Skin of body (tissue), 2 donors: ENCODE results near the gene SEPSECS. TPM values are rescaled to one million over a fixed set of nuclear protein-coding genes. Genes with fewer than 3 reads are reported as not detected.

Source experiments
- DNase-seq: peaks from one replicate; lab custom pipeline; 2025; lab: John Stamatoyannopoulos, UW
- total RNA-seq: library from RNA; depleted of rRNA; stranded (reverse); fragments of >200 nt; gene quantifications from one replicate; pipeline ENCODE4 v1.2.3, GENCODE V29; 2014

SEPSECS gene
- total RNA-seq, 1 donor from 2014 or later = 12.1 TPM

DNA sequence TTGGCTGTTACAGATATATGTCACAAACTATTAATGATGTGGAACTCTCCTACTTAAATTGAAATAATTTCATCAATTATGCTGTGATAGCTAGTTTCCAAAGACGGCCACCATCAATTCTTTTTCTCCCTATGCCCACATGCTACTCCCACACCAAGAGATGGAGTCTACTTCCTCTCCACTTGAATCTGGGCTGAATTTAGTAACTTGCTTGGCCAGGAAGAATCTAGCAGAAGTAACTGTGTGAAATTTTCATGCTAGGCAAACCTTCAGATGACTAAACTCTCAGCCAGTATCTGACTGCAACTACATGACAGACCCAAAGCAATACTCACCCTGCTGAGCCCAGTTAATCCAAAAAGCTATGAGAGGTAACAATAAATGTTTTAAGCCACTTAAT is 3.2 kb downstream of the SEPSECS start:
- DNase-seq = no peak

DNA sequence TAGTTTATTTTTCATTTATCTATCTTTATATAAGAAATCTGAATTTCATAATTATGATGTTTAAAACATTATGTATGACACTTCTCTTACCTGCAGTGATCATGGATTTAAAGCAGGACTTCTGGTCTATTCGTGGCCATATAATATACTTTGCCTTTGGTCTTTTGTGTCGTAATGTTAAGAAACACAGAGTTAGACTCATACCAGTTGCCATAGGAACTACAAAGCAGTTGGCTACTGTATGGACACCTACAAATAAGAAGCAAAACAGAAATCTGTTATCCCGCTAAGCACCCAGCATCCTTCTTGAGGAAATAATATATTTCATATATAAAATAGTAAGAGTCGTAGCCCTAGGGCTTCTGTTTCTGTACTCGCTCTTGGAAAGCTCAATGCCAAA is 4.3 kb downstream of the SEPSECS start:
- no peak for DNase-seq

DNA sequence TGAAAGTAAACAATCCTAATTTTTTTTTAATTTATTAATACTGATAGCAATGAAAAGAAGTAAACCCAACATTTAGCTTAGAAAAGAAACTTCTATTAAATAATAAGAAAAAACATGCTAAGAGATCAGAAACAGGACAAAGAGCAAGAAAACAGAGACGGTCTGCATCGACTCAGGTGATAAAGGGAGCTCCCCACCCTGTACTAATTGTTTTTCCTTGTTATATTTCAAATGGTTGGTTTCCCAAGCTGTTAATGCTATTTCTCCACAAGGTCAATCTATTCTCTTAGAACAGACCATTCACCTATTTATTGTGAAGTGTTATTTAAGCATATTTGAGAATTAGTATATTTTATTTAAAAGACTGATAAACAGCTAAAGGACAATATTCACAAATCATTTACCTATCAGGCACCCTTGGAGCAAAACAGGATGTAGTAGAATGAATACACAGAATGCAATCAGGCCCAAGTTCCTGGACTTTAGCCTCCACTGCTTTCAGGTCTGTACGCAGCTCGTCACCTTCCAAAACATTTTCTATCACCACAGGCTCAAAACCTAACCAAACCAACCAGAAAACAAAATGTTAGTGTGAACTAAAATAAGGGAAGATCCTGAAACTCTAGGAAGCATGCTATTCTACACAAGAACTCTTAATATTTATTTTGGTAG is 5.5 kb downstream of the SEPSECS start:
- DNase-seq = no peak

DNA sequence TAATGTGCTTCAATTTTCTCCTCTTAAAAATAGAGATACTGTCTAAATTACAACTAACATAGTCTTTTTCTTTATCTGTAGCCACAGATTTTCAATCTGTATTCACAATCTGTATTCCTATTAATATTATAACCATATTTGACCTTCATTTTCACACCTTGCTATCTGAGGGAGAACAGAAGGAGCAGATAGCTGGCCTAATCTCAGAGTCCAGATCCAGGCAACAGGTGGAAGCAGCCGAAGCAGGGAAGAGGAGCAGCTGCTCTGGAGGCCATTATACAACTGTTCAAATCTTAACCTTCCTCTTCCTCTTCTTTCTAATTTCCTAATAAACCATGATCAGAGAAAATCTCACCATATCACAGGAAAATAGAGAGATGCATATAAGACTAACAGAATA is 14.2 kb downstream of the SEPSECS start:
- DNase-seq = no peak

DNA sequence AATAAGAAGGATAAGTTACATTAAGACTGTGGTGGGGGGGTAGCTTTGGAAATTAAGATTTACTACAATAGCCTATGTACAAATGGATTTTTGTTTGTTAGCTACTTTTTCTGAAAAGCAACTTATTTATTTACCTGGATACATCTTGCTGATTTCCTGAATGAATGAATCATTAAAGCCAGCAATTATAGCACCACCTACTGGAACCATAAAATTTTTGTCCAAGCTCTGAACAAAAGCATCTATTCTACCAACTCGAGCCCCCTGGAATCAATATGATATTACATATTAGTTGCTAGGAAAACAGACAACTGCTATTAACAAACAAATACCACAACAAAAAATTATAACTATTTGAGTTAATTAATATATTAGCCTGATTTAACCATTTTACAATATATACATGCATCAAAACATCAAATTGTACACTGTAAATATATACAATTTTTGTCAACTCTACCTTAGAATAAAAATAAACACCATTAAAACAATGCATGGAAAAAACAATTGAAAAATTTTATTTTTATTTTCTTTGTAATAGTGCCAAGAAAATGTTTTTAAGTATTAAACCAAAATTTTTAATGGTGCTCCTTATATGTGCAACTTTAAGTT is 15.3 kb downstream of the SEPSECS start:
- peak; percentile 12 for DNase-seq

DNA sequence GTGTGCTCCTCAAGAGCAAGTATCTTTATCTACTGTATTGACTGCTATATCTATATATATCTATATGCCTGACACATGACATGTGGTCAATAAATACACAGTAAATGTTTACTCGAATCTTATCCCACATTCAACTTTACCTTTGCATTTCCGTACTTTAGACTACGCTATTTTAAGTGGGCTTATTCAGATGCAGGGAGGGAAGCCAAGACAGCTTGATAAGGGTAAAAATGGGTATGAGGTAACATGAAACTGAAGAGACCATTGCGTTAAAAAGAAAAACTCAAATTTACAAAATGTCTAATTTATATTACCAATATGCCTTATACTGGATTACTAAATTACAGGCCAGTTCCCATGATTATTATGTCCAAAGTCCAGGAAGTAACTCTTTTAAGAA is 17.8 kb downstream of the SEPSECS start:
- no peak for DNase-seq

DNA sequence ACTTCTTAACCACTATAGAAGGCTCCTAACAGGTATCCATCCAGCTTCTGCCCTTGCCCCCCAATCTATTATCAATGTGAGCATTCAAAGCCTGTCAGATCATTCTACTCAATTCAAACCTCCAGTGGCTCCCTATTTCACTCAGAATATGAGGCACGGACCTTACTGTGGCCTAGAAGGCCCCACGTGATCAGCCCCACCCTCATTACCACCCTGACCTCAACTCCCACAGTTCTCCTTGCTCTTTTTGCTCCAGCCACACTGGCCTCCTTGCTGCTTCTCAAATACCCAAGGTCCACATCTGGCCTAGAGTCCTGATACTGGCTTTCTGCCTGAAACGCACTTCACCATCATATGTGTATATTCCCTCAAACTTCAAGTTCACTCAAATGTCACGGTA is 18.7 kb downstream of the SEPSECS start:
- DNase-seq = no peak

DNA sequence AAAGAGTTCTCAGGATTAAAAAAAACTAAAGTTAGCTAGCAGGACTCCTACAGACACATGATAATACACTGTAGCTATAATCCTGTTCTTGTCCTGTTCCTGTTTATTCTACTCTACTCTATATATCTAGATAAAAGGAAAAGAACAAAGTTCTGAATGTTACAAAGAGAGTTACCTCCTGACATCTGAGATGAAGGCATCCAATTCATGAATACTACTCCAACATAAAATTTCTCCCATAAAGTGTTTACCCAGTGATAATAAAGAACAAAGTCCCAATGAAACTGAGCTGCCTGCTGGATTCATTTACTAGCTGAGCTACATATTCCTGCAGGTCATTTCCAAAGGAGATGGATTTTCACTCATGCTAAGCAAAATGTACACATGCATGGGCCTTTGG is 27.1 kb downstream of the SEPSECS start:
- no peak for DNase-seq

DNA sequence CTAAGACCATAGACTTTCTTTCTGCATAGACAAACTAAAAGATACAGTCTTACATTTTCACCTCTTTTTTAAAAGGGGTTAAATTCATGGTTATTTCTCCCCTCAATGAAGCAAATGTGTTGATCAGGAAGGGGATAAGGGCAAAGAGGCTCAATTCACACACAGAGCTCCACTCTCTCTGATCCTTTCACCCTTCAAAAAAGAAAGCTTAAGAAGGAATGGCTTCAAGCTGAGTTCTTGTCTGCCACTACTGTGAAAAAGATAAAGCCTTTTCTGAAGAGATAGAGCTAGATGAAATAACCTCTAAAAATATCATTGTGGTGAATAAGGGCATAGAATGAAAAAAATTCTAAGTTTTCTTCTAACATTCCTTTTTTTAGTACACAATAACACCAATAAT is 28.3 kb downstream of the SEPSECS start:
- DNase-seq = no peak

DNA sequence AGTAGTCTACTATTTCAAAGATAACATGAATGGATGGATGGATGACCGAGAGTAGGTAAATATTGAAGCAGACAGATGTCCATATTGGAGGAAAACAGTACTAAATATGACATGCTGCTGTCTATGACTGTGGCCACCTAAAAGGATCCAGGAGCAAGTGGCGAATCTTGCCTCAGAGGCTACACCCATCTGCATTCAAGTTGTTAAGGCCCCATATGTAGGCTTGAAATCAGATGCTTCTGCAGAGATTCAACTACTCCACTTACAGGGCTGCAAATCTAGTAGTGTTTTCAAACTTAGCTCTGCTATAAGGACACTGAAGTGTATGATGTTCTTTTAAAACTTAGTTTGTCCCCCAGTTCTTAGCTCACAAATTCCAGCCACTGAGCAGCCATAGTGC is 28.9 kb downstream of the SEPSECS start:
- DNase-seq = no peak

DNA sequence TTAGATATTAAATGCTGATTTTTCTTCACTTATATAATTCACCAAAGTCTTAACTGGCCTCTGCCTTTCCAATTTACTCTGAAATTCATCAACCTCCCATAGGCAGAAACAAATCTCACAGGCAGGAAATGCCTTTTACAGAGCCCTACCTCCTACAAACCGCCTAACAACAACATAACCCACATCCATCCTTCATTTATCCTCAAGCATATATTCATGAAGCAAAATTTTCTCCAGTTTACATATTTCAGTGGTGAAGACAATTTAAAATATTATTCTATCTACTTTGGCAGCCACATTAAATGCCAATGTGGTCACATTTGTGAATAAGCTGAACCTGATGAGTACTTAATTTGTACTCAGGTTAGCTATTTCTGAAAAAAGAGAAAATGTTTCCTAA is 30.3 kb downstream of the SEPSECS start:
- DNase-seq = no peak

DNA sequence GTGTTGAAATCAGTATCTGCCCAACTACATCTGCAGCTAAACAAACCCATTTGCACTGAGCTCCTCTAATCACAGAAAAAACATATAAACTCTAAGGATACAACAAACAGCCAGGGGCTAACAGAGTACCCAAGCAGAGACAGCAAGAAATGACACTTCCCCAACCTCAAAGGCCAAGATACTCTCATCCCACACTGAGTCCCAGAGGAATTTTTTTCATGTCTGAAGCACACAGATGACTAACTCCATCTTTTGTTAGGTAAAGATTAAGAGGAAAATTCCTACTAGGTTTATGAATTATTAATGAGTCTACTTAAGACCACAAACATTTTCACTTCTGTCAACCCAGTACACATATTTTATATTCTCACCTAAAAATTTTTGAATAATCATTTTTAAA is 31.6 kb downstream of the SEPSECS start:
- no peak for DNase-seq

DNA sequence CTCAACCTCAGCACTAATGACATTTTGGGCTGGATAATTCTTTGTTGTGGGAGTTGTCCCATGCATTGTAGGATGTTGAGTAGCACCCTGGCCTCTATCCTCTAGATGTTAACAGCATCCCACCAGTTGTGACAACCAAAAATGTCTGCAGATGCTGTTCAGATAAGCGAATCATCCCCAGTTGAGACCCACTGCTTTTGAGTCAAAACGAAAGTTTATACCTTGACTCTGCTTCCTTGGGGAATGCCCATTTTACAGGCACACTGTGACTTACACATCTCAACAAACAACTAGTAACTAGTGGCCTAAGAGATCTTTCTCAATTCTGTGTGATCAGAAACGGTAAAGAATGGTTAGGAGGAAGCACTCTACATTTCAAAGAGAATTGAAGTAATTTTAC is 37.0 kb downstream of the SEPSECS start:
- no peak for DNase-seq

DNA sequence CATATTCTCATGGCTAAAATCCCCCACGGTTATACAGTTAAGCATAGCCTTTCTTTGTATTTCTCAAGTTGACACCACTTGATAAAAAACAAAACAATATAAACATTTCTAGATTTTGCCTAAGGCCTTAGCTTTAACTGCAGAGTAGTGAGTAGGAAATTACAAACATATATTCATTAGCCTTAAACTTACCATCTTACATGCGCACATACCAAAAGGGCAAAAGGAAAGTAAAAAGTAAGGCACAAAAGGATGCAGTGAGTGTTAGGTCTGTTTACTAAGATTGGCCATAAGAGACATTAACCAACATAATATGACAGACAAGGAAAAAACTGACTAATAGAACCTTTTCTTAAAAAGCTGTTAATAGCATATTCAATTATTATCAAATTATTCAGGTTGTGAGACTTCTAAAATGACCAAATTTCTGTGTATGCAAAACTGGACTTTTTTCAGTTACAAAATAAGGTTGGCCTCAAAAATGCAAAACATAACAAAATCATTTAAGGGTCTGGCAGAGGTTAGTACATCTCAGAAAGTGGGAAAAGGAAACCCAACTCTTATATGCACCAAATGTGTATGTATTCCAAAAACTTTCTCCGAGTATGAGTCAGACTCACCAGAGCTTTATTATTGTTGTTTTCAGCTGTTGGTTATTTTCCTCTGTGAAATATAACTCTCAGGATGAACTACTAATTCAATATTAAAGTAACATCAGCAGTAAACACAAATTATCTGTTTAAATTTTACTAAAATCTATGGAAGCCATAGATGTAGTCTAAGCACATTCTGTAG is 39.9 kb downstream of the SEPSECS start:
- no peak for DNase-seq

DNA sequence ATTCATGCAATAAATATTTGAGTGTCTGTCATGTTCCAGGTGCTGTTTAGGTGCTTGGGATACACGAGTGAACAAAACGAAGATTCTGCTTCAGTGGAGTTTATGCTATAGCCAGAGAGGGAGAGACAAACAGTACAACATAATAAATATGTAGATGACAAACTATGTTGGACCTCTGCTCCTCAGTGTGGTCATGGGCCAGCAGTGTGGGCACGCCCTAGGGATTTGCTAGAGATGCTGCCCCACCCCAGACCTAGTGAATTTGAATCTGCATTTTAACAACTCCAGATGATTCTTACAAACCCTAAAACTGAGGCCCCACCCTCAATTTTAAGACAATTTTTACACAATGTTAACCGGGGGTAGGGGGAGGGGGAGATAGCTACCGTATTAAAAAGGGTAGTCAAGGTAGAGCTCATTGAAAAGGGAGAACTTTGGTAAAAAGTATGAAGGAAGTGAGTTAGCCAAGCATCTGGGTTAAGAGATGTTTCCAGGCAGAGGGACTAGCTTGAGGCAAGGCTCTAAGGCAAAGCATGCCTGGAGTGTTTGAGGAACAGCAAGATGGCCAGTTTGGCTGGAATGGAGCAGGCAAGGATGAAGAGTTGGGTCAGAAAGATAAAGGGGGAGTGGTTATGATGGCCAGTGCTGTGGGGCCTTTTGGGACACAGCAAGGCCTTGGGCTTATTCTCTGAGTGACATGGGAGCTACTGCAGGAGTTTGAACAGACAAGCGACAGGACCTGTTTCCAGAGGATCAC is 42.4 kb downstream of the SEPSECS start:
- DNase-seq = no peak

DNA sequence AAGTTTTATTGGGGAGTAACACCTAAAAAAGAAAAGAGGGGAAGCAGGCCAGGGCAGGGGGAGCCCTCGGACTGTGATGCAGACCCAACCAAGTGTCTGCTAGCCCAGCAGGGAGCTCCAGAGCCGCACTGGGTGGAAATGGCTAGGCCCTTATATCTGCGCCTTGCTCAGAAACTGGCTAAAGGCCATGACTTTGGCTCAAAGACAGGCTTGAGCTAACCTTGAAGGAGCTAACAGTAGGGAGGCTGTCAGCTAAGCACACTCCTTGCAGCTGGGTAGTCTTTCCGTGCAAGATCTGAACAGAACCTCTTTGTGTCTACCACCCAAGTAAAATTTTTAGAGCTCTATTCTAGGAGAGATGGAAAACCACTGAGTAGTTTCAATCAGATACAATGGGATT is 43.0 kb downstream of the SEPSECS start:
- no peak for DNase-seq

DNA sequence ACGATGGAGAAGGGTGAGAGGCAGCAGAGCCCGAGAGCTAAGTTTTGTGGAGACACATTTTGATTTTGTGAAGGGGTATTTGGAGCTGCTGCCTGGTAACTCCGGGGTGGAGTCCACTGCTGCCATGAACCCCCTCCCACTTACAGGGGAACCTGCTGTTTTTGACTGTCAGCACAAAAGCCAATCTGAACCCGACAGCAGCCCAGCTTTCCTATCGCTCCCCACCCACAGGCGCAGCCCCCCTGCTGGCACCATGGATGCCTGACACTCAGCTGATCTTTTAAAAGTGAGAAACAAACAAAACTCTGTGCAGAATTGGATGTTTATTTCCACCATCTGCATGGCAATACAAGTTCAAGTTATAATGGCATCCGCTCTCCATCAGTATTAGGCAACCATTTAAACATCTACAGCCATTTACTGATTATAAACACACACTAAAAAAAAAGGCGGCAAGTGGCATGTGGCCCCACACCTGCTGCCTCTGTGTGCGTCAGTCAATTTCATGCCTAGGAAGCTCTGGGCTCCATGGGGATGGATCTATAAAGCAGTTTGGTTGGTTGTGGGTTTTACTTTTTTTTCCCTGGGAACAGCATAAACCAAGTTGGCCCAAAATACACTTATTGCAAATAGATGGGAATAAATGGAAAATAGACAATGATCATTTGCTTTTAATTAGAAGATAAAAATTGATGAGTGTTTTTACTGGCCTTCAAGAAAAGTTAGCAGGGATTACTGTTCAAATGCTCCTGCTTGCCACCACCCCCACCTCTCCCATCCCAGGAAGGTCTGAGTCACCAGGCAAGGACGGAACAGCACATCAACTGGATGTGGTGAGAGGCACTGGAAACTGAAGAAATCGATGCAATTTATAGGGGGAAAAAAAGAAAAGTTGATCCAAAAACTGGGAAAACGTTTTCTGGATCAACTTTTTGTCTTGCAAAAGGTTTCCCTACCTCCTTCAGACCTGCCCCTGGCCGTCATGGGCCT is 46.0 kb downstream of the SEPSECS start:
- no peak for DNase-seq

DNA sequence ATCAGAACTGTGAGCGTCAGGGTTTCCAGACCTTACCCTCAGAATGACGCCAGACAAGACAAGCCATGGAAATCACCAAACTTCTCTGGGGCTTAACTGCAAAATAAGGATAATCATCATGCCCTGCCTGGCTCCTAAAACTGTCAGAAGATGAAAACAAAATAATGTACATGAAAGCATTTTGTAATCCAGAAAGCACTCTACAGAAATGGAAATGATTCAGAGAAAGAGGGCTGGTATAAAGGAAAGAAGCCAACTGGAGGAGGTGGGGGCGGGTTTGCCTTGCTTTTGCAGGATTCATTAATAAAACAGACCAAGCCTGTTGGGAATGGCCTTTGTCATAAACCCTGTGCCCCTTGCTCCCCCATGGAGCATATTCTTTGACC is 47.3 kb downstream of the SEPSECS start:
- DNase-seq = no peak

DNA sequence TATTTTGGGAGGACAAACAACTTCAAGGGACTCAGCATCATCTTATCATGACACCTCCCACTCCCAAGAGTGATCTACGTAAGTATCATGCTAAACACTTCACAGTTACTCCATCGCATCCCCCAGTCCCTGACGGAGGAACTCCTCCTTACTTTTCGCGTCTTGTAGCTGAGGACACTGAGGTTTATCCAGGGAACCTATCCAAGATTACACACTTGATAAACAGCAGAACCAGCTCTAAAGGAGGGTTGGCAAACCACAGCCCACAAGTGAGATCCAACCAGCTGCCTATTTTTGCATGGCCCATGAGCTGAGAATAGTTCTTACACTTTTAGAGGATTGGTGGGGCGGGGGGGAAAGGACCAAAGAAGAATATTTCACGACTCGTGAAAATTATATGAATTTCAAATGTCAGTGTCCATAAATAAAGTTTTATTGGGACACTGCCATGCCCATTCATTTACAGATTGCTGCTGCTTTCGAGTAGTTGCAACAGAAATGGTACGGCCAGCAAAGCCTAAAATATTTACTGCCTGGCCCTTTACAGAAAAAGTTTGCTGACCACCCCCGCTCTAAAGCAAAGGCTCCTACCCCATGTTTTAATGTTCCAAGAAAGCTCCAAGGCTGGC is 47.8 kb downstream of the SEPSECS start:
- no peak for DNase-seq

DNA sequence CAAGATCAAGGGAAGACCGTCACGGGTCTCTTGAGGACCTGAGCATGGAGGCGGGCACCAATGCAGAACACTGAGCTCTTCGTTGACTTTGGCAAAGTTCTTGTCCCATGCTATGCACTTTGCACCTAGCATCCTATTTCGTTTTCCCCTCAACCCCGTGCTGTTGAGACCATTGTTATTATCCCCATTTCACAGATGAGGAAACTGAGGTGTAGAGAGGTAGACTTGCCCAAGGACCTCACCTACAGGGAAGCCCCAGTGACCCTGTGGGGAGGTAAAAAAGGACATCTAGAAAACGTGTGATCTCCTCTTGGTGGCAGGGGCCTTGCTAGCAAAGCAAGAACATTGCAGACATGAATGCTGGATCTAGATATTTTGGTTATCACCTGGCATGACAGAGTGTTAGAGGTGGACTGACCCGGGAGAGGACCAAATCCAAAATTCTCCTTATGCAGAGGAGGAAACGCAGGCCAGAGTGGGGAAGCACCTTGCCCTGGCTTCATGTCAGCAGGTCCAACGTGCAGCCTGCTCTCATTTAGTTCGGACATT is 48.5 kb downstream of the SEPSECS start:
- no peak for DNase-seq
